Upper lobe of left lung (tissue), 4 donors: ENCODE results near the gene GLOD4.

Source experiments
- CTCF ChIP-seq, 6 experiments: fragments of 450-650 bp in 4 of 6; fragments of 200-600 bp in 2 of 6; sonication (generic) in 2 of 6; IDR thresholded peaks; one replicate each; pipeline ENCODE4 v1.5.1; 2016 to 2019; ENCODE audit warnings: antibody characterized with exemption in 6 of 6
- EP300 ChIP-seq, 4 donors: sonication (generic); formaldehyde crosslinking; IDR thresholded peaks; one replicate each; pipeline ENCODE4 v1.5.1; 2017; ENCODE audit warnings: antibody characterized with exemption in 4 of 4, control low read depth in 2 of 4

GRCh38 chr17:804541-805435 is 22.7 kb upstream of the GLOD4 start:
- TF ChIP-seq CTCF (IDR thresholded peaks at IDR 0.05), result no peak
- TF ChIP-seq EP300 (IDR thresholded peaks at IDR 0.05), result no peak
